Suppressor macrophage (primary cell): ENCODE results near the gene DYNLRB1.
A peak's percentile ranks its signal among the peaks of the same experiment; 100 is the strongest.

Experiments used
- DNase-seq, 4 experiments: peaks; one replicate each; pipeline ENCODE4 v3.0.0-alpha.2; 2020 to 2022

The DYNLRB1 gene

GRCh38 chr20:34558320-34559218, 42.3 kb downstream of the DYNLRB1 start, which contains the start of gene MAP1LC3A:
MAP1LC3A (plus strand) TSS chr20:34558718; CDS start chr20:34558869, 151 bp downstream.
- DNase-seq, result peak; percentile 95 to 96 (median 96)

- no peak for DNase-seq
Observed at GRCh38 chr20:34559311-34560140, 43.3 kb downstream of the DYNLRB1 start.

- no peak for DNase-seq
Observed at GRCh38 chr20:34560141-34560523, 43.9 kb downstream of the DYNLRB1 start.

DNA sequence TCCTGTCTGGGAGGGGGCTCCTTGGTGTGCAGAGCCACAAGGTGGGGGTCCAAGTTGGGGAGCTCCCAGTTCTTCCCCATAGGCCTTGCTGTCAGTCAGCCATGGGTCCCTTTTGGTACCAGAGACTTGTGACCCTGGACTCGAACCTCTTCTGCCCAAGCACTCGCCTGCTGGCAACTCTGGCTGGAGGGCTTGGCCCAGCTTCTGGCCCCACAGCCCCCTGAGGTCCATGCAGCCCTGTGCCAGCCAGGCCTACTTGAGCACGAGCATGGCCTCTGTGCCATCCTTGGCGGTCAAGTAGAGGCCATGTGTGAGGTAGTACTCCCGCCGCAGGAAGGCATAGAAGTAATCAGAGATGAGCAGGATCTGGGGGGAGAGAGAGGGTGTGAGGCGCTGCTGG, 44.4 kb downstream of the DYNLRB1 start:
- DNase-seq, result no peak

DNA sequence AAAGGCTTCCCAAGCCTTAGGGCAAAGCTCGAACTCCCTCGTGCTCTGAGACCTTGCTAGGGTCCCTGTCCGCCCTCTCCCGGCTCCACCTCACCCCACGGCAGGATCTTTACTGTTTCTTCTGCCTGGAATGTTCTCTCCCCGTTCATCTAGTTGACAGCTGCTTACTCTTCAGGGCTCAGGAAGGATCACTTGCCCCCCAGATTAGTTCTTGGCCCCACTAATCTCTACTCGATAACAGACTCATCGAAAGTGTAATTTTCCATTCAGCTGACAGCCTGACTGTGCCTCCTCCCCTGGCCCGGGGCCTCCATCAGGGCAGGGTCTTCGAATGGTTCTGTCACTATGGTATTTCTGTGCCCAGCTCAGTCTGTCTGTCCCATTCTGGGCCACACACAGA, 45.4 kb downstream of the DYNLRB1 start:
- DNase-seq, result no peak

DNA sequence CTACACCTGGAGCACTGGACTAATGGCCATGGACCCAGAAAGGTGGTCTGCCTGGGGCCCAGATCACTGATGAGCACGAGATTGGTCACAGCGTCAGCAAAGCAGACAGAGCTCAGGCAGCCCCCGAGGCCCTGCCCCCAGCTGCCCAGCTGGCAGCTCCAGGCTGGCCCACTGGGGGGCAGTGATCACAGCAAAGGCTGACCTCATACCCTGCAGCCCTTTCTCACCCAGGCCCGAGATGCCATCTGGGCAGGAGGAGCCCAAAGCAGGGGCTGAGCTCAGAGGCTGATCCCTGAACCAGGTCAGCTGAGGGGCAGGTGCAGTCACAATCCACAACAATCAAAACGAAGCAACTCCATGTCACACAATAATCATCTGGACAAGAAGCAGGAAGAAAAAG, 46.4 kb downstream of the DYNLRB1 start:
- DNase-seq, result peak in 3 of 4 experiments; percentile 22 to 49 (median 28)

DNA sequence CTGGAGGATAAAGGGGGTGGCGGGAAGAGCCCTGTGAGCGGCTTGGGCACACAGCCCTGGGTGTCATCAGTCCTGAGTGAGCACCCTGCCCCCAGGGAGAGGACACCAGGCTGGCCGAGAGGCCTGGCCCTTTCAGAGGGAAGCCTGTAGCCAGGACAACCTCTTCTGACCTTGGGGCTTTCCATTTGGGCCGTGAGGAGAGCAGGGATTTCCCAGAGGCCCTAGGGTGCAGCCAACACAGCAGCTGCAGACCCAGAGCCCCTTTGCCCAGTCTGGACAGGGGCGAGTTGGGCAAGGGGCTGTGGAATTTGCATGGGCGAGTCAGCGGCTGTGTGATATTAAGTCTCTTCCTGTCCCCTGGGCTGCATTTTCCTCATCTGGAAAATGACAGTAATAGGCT, 48.6 kb downstream of the DYNLRB1 start:
- DNase-seq, result no peak

GRCh38 chr20:34566978-34567891, 51.0 kb downstream of the DYNLRB1 start:
- no peak for DNase-seq

DNA sequence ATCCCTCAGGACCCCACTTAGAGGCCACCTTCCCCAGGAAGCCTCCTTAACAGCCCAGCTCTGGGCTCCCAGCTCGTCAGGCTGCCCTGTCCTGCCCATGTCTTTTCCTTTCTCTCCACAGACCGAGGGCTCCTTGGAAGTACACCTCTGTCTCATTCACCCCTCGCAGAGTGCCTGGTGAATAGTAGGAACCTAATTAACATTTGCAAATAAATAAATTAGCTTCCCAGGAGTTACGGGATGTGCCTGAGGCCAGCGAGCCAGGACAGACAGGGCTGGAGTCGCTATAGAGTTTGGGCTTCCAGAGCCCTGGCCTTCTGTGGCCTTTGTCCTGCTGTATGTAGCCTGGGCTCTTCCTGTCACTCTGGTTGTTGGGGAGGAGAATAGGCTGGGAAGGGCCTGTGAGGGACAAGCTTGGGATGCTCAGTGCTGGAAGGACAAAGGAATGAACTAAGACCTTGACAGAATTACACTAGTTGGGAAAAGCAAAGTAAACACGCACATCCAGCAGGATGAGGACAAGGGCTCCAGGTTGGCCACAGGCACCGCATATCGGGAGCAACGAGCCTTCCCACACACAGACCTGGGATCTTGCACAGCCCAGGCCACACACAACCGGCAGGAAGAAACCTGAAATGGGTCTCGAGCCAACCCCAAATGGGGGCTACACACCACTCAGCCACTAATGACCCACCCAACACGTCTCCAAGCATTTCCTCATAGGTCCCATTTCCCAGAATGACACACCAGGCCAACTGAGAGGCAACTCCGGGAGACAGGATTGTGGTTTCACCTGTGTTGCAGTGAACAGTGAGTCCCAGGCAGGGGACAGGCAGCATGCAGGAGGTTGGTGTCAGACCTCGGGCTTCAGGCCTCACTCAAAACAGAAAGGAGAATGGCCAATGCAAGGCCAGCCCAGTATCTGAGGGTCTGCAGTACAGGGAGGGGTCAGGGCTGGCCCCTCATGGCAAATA, 52.0 kb downstream of the DYNLRB1 start:
- DNase-seq, result no peak

DNA sequence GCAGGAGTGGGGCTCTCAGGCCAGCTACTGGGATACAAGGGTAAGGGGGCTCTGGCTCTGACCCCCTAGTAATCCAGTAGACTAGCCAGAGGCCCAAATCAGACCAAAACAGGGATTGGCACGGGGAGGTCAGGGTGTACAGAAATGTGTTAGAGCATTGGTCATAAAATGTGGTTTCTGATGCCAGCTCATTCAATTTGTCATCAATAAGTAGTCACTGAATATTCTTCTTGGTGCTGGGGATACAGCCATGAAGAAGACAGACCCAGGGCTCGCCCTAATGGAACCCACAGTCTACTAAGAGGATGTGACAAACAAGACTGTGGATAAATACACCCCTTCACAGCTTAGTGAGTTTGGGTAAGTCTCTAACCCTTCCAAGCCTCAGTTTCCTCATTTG, 53.4 kb downstream of the DYNLRB1 start:
- DNase-seq, result no peak

GRCh38 chr20:34570859-34571306, 54.7 kb downstream of the DYNLRB1 start:
- DNase-seq, result peak; percentile 59 to 81 (median 64)

- no peak for DNase-seq
Observed at GRCh38 chr20:34571753-34572152, 55.5 kb downstream of the DYNLRB1 start.

- no peak for DNase-seq
Observed at GRCh38 chr20:34573541-34574300, 57.5 kb downstream of the DYNLRB1 start.

GRCh38 chr20:34574426-34574825, 58.2 kb downstream of the DYNLRB1 start:
- no peak for DNase-seq

DNA sequence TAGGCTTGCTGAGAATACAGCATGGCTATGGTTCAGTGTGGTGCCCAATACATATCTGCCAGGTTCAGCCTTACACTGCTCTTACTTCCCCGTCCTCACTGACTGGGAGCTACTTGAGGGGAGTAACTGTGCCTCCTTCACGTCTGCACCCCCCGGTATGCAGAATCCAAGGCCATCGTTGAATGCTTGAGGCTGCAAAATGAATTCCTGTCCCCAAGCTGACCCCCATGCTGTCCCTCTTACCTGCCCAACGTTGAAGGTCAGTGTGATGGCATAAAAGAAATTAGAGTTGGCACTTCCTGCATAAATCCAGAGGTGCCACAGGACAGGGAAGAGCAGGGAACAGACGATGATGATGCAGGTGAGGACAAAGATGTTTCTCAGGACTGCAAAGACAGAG, 58.6 kb downstream of the DYNLRB1 start:
- no peak for DNase-seq

- no peak for DNase-seq
Observed at GRCh38 chr20:34575271-34575670, 59.0 kb downstream of the DYNLRB1 start.

DNA sequence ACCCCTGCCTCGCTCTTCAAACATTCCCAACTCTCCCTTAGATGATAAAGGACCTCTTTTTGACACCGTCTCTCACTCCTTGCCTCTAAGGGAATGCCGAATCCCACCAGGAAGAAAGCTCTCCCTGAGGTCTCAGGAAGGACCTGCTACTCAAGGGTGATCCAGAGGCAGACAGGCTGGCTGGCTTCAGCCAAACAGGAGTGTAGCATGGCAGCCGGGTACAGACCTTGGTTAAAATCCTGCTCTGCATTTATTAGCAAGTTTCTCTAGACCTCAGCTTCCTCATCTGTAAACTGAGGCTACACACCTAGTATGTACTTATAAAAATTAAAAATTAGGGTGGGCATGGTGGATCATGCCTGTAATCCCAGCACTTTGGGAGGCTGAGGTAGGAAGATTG, 59.5 kb downstream of the DYNLRB1 start:
- DNase-seq, result no peak

- no peak for DNase-seq
Observed at GRCh38 chr20:34577061-34577460, 60.8 kb downstream of the DYNLRB1 start.

DNA sequence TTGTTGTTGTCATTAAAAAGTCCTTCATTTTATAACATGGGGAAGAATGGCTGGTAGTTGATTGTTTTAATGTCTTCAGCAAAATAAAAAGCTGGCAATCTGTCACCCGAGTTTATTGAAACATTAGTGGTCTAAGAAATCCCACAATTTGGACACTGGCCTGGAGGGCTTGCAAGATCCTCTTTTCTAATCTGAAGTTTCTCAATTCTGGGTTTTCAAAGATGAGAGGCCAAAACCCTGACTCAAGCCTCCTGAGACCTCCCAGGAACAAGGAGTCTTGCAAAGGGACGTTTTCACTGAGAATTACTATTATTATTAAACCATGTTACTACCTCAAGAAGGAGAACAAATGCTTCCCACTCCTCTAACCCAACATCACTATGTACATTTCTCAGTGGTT, 61.8 kb downstream of the DYNLRB1 start:
- peak in 3 of 4 experiments; percentile 10 to 37 (median 22) for DNase-seq

GRCh38 chr20:34578521-34578920, 62.3 kb downstream of the DYNLRB1 start:
- no peak for DNase-seq
